WTC11 (cell line): Measurements from ENCODE around the gene LDLRAD4. TPM values are rescaled to one million over a fixed set of nuclear protein-coding genes. Genes with fewer than 3 reads are reported as not detected.
"Not testable (repeated sequence)": the region's sequence is repeated elsewhere in the genome, so short reads cannot be mapped to it uniquely, and the experiment has no call there.

Source experiments
- ATAC-seq: fragments of 200-7000 bp; cut with Tn5 transposase; 2 replicates; pipeline ENCODE4 v1.10.0; 2021; ENCODE audit warnings: mild to moderate bottlenecking, moderate library complexity
- CTCF ChIA-PET: fragments of 300-600 bp; sonication (Branson Sonifier 250); formaldehyde crosslinking; loops from one replicate; lab custom pipeline; 2021; ENCODE audit warnings: antibody characterized with exemption; lab: Charles Lee
- POLR2A ChIA-PET: fragments of 350-600 bp; sonication (Branson Sonifier 250); formaldehyde crosslinking; loops from one replicate; lab custom pipeline; 2021; ENCODE audit warnings: antibody characterized with exemption; lab: Charles Lee
- DNase-seq: peaks from one replicate; pipeline ENCODE4 v3.0.0; 2021; ENCODE audit warnings: low spot score
- H3K27ac Mint-ChIP-seq: 2 replicates; pipeline ENCODE4 v1.8.0; 2021; ENCODE audit warnings: mixed read lengths
- H3K27me3 Mint-ChIP-seq: 2 replicates; pipeline ENCODE4 v1.8.0; 2021; ENCODE audit warnings: low read depth, mild to moderate bottlenecking, moderate library complexity, mixed read lengths
- H3K36me3 Mint-ChIP-seq: 2 replicates; pipeline ENCODE4 v1.8.0; 2021; ENCODE audit warnings: mixed read lengths
- H3K4me1 Mint-ChIP-seq: 2 replicates; pipeline ENCODE4 v1.8.0; 2022; ENCODE audit warnings: mixed read lengths
- H3K4me3 Mint-ChIP-seq: 2 replicates; pipeline ENCODE4 v1.8.0; 2021; ENCODE audit warnings: mild to moderate bottlenecking, moderate library complexity, mixed read lengths
- H3K9me3 Mint-ChIP-seq: 2 replicates; pipeline ENCODE4 v1.8.0; 2021; ENCODE audit warnings: mixed read lengths
- CBFB ChIP-seq: sonication (generic); formaldehyde crosslinking; IDR thresholded peaks from 2 replicates; pipeline ENCODE4 v1.8.1; 2022; ENCODE audit warnings: mild to moderate bottlenecking, low read depth, missing genetic modification reagents
- ESRRA ChIP-seq: sonication (generic); formaldehyde crosslinking; IDR thresholded peaks from 2 replicates; pipeline ENCODE4 v1.8.1; 2022; ENCODE audit warnings: mild to moderate bottlenecking, missing genetic modification reagents, borderline replicate concordance
- FOXJ3 ChIP-seq: sonication (generic); formaldehyde crosslinking; IDR thresholded peaks from 2 replicates; pipeline ENCODE4 v1.9.0; 2021; ENCODE audit warnings: missing genetic modification reagents, mild to moderate bottlenecking, borderline replicate concordance
- IRF1 ChIP-seq: sonication (generic); formaldehyde crosslinking; IDR thresholded peaks from 2 replicates; pipeline ENCODE4 v1.8.0; 2023; ENCODE audit warnings: missing genetic modification reagents
- IRF2 ChIP-seq: sonication (generic); formaldehyde crosslinking; IDR thresholded peaks from 2 replicates; pipeline ENCODE4 v1.8.0; 2022; ENCODE audit warnings: low read depth, missing genetic modification reagents, borderline replicate concordance
- JUN ChIP-seq: sonication (generic); formaldehyde crosslinking; IDR thresholded peaks from 2 replicates; pipeline ENCODE4 v1.8.0; 2023; ENCODE audit warnings: mild to moderate bottlenecking, missing genetic modification reagents
- MYBL2 ChIP-seq: sonication (generic); formaldehyde crosslinking; IDR thresholded peaks from 2 replicates; pipeline ENCODE4 v1.8.1; 2023; ENCODE audit warnings: mild to moderate bottlenecking, moderate library complexity, missing genetic modification reagents
- OVOL2 ChIP-seq: fragments of 250-450 bp; sonication (Bioruptor Pico); IDR thresholded peaks from 2 replicates; pipeline ENCODE4 v1.9.0; 2021; ENCODE audit warnings: mild to moderate bottlenecking, borderline replicate concordance
- PRRX2 ChIP-seq: fragments of 250-450 bp; sonication (Bioruptor Pico); IDR thresholded peaks from 2 replicates; pipeline ENCODE4 v1.8.0; 2021; ENCODE audit warnings: mild to moderate bottlenecking
- SP1 ChIP-seq: sonication (generic); formaldehyde crosslinking; conservative IDR thresholded peaks from 2 replicates; pipeline ENCODE4 v1.8.1; 2022; ENCODE audit warnings: missing genetic modification reagents
- TP53 ChIP-seq: sonication (generic); formaldehyde crosslinking; IDR thresholded peaks from 2 replicates; pipeline ENCODE4 v1.8.1; 2023; ENCODE audit warnings: mild to moderate bottlenecking, missing genetic modification reagents
- ZBTB21 ChIP-seq: sonication (generic); formaldehyde crosslinking; IDR thresholded peaks from 2 replicates; pipeline ENCODE4 v1.8.1; 2023; ENCODE audit warnings: mild to moderate bottlenecking, missing genetic modification reagents, borderline replicate concordance
- ZNF121 ChIP-seq: sonication (generic); formaldehyde crosslinking; IDR thresholded peaks from 2 replicates; pipeline ENCODE4 v1.8.0; 2023; ENCODE audit warnings: missing genetic modification reagents
- ZNF219 ChIP-seq: sonication (generic); formaldehyde crosslinking; IDR thresholded peaks from 2 replicates; pipeline ENCODE4 v1.8.0; 2023; ENCODE audit warnings: missing genetic modification reagents, mild to moderate bottlenecking, borderline replicate concordance
- total RNA-seq: library from RNA; stranded (reverse); gene quantifications from 3 replicates; pipeline ENCODE4 v1.2.3, GENCODE V29; 2021
- TF ChIP-seq, protein P1 (sequence below): sonication (generic); formaldehyde crosslinking; IDR thresholded peaks from 2 replicates; pipeline ENCODE4 v1.8.0; 2022; ENCODE audit warnings: mild to moderate bottlenecking, missing genetic modification reagents
- TF ChIP-seq, protein P2 (sequence below): sonication (generic); formaldehyde crosslinking; IDR thresholded peaks from 2 replicates; pipeline ENCODE4 v1.8.1; 2023; ENCODE audit warnings: mild to moderate bottlenecking, missing genetic modification reagents
- TF ChIP-seq, protein P3 (sequence below): sonication (generic); formaldehyde crosslinking; IDR thresholded peaks from 2 replicates; pipeline ENCODE4 v1.8.1; 2023; ENCODE audit warnings: mild to moderate bottlenecking, missing genetic modification reagents
- TF ChIP-seq, protein P4 (sequence below): sonication (generic); formaldehyde crosslinking; IDR thresholded peaks from 2 replicates; pipeline ENCODE4 v1.8.1; 2023; ENCODE audit warnings: mild to moderate bottlenecking, missing genetic modification reagents, borderline replicate concordance

The LDLRAD4 gene
- total RNA-seq, 1 experiment from 2014 or later = 6.2 TPM

- TF ChIP-seq ZBTB21 (CRISPR knock-in tag) (no peak), FOXJ3 (no peak), OVOL2 (CRISPR knock-in tag) (no peak), PRRX2 (no peak), ZNF219 (no peak), IRF2 (CRISPR knock-in tag) (no peak)
- TF ChIP-seq, protein P1, sequence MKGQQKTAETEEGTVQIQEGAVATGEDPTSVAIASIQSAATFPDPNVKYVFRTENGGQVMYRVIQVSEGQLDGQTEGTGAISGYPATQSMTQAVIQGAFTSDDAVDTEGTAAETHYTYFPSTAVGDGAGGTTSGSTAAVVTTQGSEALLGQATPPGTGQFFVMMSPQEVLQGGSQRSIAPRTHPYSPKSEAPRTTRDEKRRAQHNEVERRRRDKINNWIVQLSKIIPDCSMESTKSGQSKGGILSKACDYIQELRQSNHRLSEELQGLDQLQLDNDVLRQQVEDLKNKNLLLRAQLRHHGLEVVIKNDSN (CRISPR knock-in tag) = no peak
These were observed 255.8 kb downstream of the LDLRAD4 start (continued) for GRCh38 chr18:13474336-13474735.

DNA sequence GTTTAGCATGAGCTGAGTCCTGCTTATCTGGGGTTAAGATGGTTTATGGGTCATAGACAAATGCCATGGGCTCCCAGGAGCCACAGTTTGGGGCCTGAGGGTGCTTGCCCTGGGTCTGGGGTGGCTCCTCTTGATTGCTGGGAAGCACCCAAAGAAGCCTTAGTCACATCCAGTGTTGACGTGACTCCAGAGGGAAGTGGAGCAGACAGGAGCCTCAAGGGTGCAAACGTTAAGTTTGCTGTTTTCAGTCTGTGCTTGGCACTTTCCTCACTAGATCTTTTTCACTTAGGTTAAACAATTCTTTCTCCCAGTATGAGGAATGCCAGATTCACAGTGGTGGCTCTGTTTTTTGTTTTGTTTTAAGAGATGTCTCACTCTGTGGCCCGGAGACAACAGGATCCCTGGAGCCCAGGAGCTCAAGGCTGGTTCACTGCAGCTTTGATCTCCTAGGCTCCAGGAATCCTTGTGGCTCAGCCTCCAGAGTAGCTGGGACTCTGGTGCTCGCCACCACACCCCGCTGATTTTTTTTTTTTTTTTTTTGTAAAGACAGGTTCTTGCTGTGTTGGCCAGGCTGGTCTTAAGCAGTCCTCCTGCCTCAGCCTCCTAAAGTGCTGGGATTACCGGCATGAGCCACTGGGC is 256.5 kb downstream of the LDLRAD4 start:
- Mint-ChIP-seq H3K4me3 (no peak overlapping the region), H3K27ac (no peak overlapping the region), H3K9me3 (peaks cover 9% of the 10 kb centered on the region), H3K36me3 (peaks cover 7% of the 10 kb centered on the region), H3K27me3 (no peaks in the 10 kb centered on the region; the same call in 1 of the 2 replicates), H3K4me1 (peaks cover 16% of the 10 kb centered on the region)
- DNase-seq (no peak), ATAC-seq (no peak)
- no peak for TF ChIP-seq ESRRA (CRISPR knock-in tag)
- TF ChIP-seq, protein P2, sequence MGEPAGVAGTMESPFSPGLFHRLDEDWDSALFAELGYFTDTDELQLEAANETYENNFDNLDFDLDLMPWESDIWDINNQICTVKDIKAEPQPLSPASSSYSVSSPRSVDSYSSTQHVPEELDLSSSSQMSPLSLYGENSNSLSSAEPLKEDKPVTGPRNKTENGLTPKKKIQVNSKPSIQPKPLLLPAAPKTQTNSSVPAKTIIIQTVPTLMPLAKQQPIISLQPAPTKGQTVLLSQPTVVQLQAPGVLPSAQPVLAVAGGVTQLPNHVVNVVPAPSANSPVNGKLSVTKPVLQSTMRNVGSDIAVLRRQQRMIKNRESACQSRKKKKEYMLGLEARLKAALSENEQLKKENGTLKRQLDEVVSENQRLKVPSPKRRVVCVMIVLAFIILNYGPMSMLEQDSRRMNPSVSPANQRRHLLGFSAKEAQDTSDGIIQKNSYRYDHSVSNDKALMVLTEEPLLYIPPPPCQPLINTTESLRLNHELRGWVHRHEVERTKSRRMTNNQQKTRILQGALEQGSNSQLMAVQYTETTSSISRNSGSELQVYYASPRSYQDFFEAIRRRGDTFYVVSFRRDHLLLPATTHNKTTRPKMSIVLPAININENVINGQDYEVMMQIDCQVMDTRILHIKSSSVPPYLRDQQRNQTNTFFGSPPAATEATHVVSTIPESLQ = no peak
- TF ChIP-seq, protein P3, sequence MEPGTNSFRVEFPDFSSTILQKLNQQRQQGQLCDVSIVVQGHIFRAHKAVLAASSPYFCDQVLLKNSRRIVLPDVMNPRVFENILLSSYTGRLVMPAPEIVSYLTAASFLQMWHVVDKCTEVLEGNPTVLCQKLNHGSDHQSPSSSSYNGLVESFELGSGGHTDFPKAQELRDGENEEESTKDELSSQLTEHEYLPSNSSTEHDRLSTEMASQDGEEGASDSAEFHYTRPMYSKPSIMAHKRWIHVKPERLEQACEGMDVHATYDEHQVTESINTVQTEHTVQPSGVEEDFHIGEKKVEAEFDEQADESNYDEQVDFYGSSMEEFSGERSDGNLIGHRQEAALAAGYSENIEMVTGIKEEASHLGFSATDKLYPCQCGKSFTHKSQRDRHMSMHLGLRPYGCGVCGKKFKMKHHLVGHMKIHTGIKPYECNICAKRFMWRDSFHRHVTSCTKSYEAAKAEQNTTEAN (CRISPR knock-in tag) = no peak
- no peak for TF ChIP-seq IRF1 (CRISPR knock-in tag)
- POLR2A ChIA-PET = no interaction called here
- CTCF ChIA-PET = no interaction called here

- Mint-ChIP-seq H3K4me1 (peaks cover 14% of the 10 kb centered on the region), H3K36me3 (peaks cover 11% of the 10 kb centered on the region), H3K9me3 (peaks cover 19% of the 10 kb centered on the region)
- H3K4me3 Mint-ChIP-seq, POLR2A ChIA-PET, CTCF ChIA-PET, ATAC-seq, H3K27ac Mint-ChIP-seq, H3K27me3 Mint-ChIP-seq, DNase-seq: not testable (repeated sequence)
- peak; percentile 76; the same call in 1 of the 2 replicates for TF ChIP-seq ZNF121
These were observed 257.8 kb downstream of the LDLRAD4 start for GRCh38 chr18:13476312-13476711.

DNA sequence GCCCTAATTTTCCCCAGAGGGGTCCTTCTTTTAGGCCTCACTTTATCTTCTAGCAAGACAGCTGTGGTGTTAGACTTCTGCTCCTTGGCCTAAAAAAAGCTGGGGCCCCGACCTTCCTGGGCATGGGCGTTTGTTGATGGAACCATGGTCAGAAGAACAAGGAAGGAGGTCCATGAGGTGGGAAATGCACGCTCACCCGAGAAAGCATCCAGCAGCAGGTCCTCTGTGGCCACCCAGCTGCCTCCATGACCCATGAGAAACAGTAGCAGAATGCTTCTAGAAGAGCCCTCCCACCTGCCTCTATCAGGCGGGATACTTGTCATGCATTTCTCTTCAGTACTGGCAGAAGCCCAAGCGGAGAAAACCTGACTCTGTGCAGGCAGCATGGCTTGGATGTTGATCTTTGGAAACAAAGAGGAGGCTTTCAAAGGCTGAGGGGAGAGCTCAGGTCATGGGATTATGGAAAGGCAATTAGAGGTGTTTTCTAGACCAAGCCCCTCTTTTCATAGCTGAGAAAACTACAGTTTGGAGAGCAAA is 258.7 kb downstream of the LDLRAD4 start:
- no peak overlapping the region for H3K4me3 Mint-ChIP-seq
- DNase-seq = no peak
- no peak overlapping the region for H3K27ac Mint-ChIP-seq
- H3K27me3 Mint-ChIP-seq = no peaks in the 10 kb centered on the region; the same call in 1 of the 2 replicates
- H3K4me1 Mint-ChIP-seq = peaks cover 7% of the 10 kb centered on the region
- peaks cover 22% of the 10 kb centered on the region for H3K9me3 Mint-ChIP-seq
- TF ChIP-seq ZNF121 (no peak), JUN (CRISPR knock-in tag) (no peak), TP53 (CRISPR knock-in tag) (no peak), PRRX2 (no peak), CBFB (CRISPR knock-in tag) (no peak), SP1 (CRISPR knock-in tag) (no peak), ESRRA (CRISPR knock-in tag) (no peak), MYBL2 (CRISPR knock-in tag) (no peak)
- TF ChIP-seq, protein P4, sequence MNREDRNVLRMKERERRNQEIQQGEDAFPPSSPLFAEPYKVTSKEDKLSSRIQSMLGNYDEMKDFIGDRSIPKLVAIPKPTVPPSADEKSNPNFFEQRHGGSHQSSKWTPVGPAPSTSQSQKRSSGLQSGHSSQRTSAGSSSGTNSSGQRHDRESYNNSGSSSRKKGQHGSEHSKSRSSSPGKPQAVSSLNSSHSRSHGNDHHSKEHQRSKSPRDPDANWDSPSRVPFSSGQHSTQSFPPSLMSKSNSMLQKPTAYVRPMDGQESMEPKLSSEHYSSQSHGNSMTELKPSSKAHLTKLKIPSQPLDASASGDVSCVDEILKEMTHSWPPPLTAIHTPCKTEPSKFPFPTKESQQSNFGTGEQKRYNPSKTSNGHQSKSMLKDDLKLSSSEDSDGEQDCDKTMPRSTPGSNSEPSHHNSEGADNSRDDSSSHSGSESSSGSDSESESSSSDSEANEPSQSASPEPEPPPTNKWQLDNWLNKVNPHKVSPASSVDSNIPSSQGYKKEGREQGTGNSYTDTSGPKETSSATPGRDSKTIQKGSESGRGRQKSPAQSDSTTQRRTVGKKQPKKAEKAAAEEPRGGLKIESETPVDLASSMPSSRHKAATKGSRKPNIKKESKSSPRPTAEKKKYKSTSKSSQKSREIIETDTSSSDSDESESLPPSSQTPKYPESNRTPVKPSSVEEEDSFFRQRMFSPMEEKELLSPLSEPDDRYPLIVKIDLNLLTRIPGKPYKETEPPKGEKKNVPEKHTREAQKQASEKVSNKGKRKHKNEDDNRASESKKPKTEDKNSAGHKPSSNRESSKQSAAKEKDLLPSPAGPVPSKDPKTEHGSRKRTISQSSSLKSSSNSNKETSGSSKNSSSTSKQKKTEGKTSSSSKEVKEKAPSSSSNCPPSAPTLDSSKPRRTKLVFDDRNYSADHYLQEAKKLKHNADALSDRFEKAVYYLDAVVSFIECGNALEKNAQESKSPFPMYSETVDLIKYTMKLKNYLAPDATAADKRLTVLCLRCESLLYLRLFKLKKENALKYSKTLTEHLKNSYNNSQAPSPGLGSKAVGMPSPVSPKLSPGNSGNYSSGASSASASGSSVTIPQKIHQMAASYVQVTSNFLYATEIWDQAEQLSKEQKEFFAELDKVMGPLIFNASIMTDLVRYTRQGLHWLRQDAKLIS (CRISPR knock-in tag) = no peak
- peaks cover 11% of the 10 kb centered on the region for H3K36me3 Mint-ChIP-seq
- ChIA-PET CTCF (no interaction called here), POLR2A (no interaction called here)
- ATAC-seq = no peak
